Stomach (tissue), 4 donors: ENCODE measurements around the gene RRAS.

Source experiments
- CTCF ChIP-seq, 7 experiments: fragments of 450-650 bp in 4 of 7; fragments of 200-600 bp in 3 of 7; sonication (generic) in 3 of 7; IDR thresholded peaks; one replicate each; pipeline ENCODE4 v1.5.1; 2016 to 2019; ENCODE audit warnings: antibody characterized with exemption in 7 of 7, control low read depth in 2 of 7, mild to moderate bottlenecking in 1 of 7
- EP300 ChIP-seq: sonication (generic); formaldehyde crosslinking; IDR thresholded peaks from one replicate; pipeline ENCODE4 v1.6.1; 2017; ENCODE audit warnings: antibody characterized with exemption
- POLR2A ChIP-seq, 4 donors: fragments of 450-650 bp; IDR thresholded peaks; one replicate each; pipeline ENCODE4 v1.6.1; 2016; ENCODE audit warnings: antibody characterized with exemption in 4 of 4, control low read depth in 2 of 4, mild to moderate bottlenecking in 1 of 4, moderate library complexity in 1 of 4
- POLR2AphosphoS5 ChIP-seq, 3 donors: sonication (generic); formaldehyde crosslinking; IDR thresholded peaks; one replicate each; pipeline ENCODE4 v1.6.1; 2016; ENCODE audit warnings: antibody characterized with exemption in 3 of 3

GRCh38 chr19:49684251-49684982 lies 44.5 kb upstream of the RRAS start:
- TF ChIP-seq CTCF (IDR thresholded peaks at IDR 0.05) = peak in 2 of 7 experiments; percentile 34 to 47
- TF ChIP-seq POLR2A (IDR thresholded peaks at IDR 0.05) = no peak
- TF ChIP-seq EP300 = no peak
- no peak for TF ChIP-seq POLR2AphosphoS5 (IDR thresholded peaks at IDR 0.05)
